GM18951 (cell line): ENCODE measurements around the gene ZNF319.

Experiments
- POLR2A ChIP-seq: IDR thresholded peaks from 4 replicates; pipeline ENCODE4 v1.6.1; 2011; ENCODE audit warnings: mild to moderate bottlenecking; ENCODE audit not compliant: insufficient read length, insufficient read depth; ENCODE audit errors: extremely low read depth
- in situ Hi-C: fragments of 300-500 bp; cut with MboI; formaldehyde crosslinking; loops from one replicate; pipeline ENCODE4 v1.12.0; 2022; ENCODE audit warnings: low sequenced_read_pairs, mixed read lengths, inconsistent platforms; ENCODE audit not compliant: unreplicated experiment

Gene ZNF319

DNA sequence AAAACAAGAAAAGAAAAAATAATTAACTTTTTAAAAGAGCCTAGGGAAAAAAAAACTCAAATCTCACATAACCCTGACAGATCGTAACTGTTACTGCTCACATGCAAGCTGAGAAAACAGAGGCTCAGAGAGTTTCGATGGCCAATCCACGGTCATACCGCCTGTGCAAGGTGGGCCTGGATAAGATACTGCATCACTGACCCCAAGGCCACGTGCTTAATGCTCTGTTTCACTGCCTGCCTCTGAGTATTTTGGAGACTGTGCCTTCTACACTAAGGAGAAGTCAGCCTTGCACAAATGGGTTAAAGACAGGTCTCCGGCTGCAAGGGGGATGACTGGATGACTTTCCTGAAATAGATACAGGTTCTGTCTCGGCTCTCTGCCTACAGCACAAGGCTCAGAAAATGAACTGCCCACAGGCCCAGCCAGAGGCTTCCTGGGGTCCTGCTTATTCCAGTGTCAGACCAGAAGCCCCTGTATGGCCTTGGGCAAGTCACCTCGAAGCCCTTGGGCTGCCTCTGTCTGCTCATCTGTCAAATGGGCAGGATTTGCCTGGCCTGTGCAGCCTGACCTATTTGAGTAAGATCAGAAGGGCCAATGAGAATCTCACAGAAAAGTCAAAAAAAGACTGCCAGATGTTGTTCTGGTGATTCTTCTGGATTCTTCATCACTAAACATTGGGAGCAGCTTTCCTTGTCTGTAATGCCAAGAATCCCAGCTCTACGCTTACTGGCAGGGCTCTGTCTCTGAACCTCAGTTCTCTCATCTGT lies 55.3 kb downstream of the ZNF319 start:
- TF ChIP-seq POLR2A, result no peak
- in situ Hi-C loops, result no loop called here
